Right lobe of liver (tissue), 6 donors: Measurements from ENCODE around the gene PLAC1. TPM values are rescaled to one million over a fixed set of nuclear protein-coding genes. Genes with fewer than 3 reads are reported as not detected.
A peak's percentile ranks its signal among the peaks of the same experiment; 100 is the strongest.

Source experiments
- ATAC-seq, 4 donors: fragments of 200-7000 bp; cut with Tn5 transposase; one replicate each; pipeline ENCODE4 v1.9.1; 2020; ENCODE audit warnings: mild to moderate bottlenecking in 4 of 4, moderate library complexity in 4 of 4
- DNase-seq, 3 donors: peaks; one replicate each; pipeline ENCODE4 v3.0.0-alpha.2; 2020
- H3K27ac ChIP-seq, 3 donors: fragments of 200-600 bp; one replicate each; pipeline ENCODE4 v1.8.0; 2022
- H3K27me3 ChIP-seq, 2 donors: fragments of 200-600 bp; one replicate each; pipeline ENCODE4 v1.8.0; 2022
- H3K36me3 ChIP-seq, 4 donors: fragments of 200-600 bp; sonication (generic) in 1 of 4; one replicate each; pipeline versions ENCODE4 v1.5.1 to v1.8.0; 2017 to 2022; ENCODE audit warnings: control low read depth in 1 of 4
- H3K4me1 ChIP-seq, 4 donors: fragments of 200-600 bp; sonication (generic) in 1 of 4; one replicate each; pipeline versions ENCODE4 v1.5.1 to v1.8.0; 2017 to 2022; ENCODE audit warnings: control low read depth in 1 of 4
- H3K4me3 ChIP-seq, 3 donors: fragments of 200-600 bp; one replicate each; pipeline ENCODE4 v1.8.0; 2022
- H3K9me3 ChIP-seq, 4 donors: fragments of 200-600 bp; sonication (generic) in 1 of 4; one replicate each; pipeline versions ENCODE4 v1.5.1 to v1.8.0; 2017 to 2022; ENCODE audit warnings: control low read depth in 1 of 4
- POLR2A ChIP-seq: fragments of 450-650 bp; IDR thresholded peaks from one replicate; pipeline ENCODE4 v1.6.1; 2017; ENCODE audit warnings: antibody characterized with exemption, mild to moderate bottlenecking
- WGBS: methylation state at CpG from one replicate; pipeline ENCODE4 v1.1.6; 2018; ENCODE audit warnings: low coverage, low lambda C conversion rate; ENCODE audit not compliant: insufficient coverage; ENCODE audit errors: missing lambda C conversion rate; 5-methylcytosine and 5-hydroxymethylcytosine counted together
- intact Hi-C, 2 donors: fragments of 100-400 bp; cut with DNase I; formaldehyde crosslinking; loops; one replicate each; pipeline versions ENCODE4 v1.11.2 to v1.14.1; 2022
- total RNA-seq, 6 experiments: library from RNA; depleted of rRNA in 2 of 6; stranded (reverse); fragments of >200 nt in 2 of 6; fragmentation: NEBNext Ultra II Directional in 3 of 6; extraction: Animal tissue kit (Norgen Biotek cat#: 25700) in 3 of 6; gene quantifications; one replicate each; pipeline versions ENCODE4 v1.1.0 to v1.2.4, GENCODE V29; 2016 to 2023
- TF ChIP-seq, protein P1 (sequence below), 4 donors: fragments of 200-600 bp in 3 of 4; fragments of 450-650 bp in 1 of 4; IDR thresholded peaks; one replicate each; pipeline versions ENCODE4 v1.5.1 to v1.8.0; 2016 to 2022; ENCODE audit warnings: antibody characterized with exemption in 4 of 4, mild to moderate bottlenecking in 2 of 4
- donor health status: DM: no; HTN: yes; CAD: no.
- donor health status: DM: no; HTN: no; CAD: no.
- donor health status: DM: no; HTN: no; CAD: no.
- donor health status: DM: no; HTN: yes; CAD: no.
- donor health status: DM: no; HTN: yes; CAD: no.

Gene PLAC1
- total RNA-seq, 6 experiments from 2014 or later: not detected

DNA sequence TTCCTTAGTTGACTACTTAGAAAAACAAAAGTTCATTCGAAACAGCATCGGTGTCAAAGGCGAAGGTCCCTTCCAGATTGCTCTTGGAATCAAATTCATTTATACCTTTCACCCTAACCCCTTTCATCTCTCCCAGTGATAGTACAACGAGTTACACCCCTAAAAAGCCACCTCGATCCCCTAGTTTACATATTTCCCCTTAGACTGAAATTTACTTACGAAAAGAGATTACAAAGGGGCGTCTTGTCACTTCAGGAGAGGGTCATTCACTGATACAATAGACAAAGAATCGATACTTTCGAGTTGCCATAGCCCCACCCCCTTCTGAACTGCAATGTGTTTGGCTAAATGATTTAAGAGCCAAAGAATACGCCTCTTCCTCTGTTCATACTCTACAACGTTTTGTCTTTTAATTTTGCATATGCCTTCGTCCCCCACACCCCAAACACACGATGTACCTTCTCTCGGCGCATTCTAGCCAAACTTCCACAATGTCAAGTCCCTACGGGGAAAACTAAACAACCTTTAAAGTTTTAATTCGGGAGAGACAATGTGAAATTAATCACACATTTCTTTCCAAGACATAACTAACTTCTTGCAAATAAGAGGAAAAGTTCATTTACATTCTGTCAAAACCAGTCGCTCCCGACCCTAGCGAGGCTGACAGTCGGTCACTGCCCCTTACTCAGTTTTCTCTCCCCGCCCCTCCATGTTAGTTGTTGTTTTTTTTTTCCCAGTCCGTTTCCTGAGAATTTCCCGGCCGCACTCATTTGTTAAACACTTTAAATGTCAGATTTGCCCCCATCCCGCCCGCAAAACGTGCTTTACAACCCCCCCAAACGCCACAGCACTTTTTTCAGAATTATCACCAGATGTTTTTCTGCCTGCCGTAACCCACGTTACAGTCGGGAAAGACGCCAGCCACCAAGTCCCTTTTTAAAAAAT, 109.7 kb downstream of the PLAC1 start:
- no peaks in the 10 kb centered on the region for H3K4me1 ChIP-seq
- WGBS: 22% methylated on average over 33 of the region's 33 CpGs
- H3K4me3 ChIP-seq: peak overlapping the region; percentile 29 to 40 (median 34)
- TF ChIP-seq, protein P1, sequence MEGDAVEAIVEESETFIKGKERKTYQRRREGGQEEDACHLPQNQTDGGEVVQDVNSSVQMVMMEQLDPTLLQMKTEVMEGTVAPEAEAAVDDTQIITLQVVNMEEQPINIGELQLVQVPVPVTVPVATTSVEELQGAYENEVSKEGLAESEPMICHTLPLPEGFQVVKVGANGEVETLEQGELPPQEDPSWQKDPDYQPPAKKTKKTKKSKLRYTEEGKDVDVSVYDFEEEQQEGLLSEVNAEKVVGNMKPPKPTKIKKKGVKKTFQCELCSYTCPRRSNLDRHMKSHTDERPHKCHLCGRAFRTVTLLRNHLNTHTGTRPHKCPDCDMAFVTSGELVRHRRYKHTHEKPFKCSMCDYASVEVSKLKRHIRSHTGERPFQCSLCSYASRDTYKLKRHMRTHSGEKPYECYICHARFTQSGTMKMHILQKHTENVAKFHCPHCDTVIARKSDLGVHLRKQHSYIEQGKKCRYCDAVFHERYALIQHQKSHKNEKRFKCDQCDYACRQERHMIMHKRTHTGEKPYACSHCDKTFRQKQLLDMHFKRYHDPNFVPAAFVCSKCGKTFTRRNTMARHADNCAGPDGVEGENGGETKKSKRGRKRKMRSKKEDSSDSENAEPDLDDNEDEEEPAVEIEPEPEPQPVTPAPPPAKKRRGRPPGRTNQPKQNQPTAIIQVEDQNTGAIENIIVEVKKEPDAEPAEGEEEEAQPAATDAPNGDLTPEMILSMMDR (IDR thresholded peaks at IDR 0.05): no peak
- TF ChIP-seq POLR2A: no peak
- H3K27me3 ChIP-seq: peaks cover 5 to 42% of the 10 kb centered on the region in 2 donors
- DNase-seq (no peak), ATAC-seq (no peak)
- H3K9me3 ChIP-seq: no peaks in the 10 kb centered on the region
- no peaks in the 10 kb centered on the region for H3K36me3 ChIP-seq
- intact Hi-C loops: no loop called here
- peak overlapping the region in 2 of 3 donors; percentile 20 to 57 for H3K27ac ChIP-seq

DNA sequence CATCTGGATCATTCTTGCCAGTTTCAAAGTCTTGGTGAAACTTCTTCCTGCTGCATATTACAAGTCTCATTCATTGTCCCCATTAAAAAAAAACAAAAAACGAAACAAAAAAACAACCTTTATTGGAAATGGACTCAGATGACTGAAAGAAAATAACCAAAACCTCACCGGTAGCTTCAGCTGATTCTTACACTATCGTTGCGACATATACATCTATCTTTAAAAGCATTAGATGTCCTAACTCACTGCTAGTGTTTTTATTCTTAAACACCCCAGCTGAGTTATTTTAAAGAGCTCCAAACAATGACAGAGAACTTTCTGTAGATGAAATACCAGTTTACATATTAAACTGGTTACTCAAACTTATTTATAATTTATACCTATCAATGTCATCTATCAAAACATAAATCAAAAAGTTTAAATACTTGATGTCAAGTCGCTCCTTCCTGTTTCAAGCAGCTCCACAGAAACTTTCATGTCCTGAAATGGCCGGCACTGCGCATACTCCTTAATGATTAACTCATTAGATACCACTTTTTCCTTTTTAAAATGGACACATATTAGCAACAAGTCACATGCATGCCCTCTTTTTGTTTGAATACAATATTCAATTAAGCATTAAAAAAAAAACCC, 111.1 kb downstream of the PLAC1 start:
- ATAC-seq: no peak

DNA sequence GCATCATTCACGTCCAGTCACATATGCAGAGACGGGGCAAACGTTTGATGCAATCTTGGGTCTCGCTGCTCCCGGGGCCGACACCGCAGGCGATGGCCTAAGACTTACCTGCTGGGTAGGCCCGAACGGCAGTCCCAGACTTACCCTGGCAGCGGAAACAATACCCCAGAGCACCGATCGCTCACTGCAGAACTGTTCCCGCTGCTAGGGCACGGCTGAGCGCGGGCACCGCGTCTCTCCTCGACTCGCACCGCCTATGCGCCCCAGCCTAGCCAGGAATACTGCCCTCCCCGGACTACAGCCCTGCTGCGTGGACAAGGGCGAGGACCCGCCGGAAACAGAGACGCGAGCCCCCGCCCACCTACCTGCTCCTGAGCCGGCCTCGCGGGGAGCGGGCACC, 112.1 kb downstream of the PLAC1 start:
- Histone ChIP-seq H3K9me3 (no peaks in the 10 kb centered on the region), H3K27ac (no peak overlapping the region), H3K27me3 (peaks cover 5 to 40% of the 10 kb centered on the region in 2 donors), H3K4me3 (no peak overlapping the region), H3K4me1 (no peaks in the 10 kb centered on the region), H3K36me3 (no peaks in the 10 kb centered on the region)
- intact Hi-C loops: no loop called here
- ATAC-seq (no peak), DNase-seq (no peak)
- TF ChIP-seq POLR2A: no peak
- TF ChIP-seq, protein P1 (IDR thresholded peaks at IDR 0.05): no peak
- WGBS: 41% methylated on average over 11 of the region's 35 CpGs

More for the DNA sequence above, 111.1 kb downstream of the PLAC1 start:
- H3K27me3 ChIP-seq: peaks cover 5 to 42% of the 10 kb centered on the region in 2 donors
- 19% methylated on average over 7 of the region's 7 CpGs for WGBS
- no peak overlapping the region for H3K27ac ChIP-seq
- H3K36me3 ChIP-seq: no peaks in the 10 kb centered on the region
- intact Hi-C loops: no loop called here
- H3K4me3 ChIP-seq: no peak overlapping the region
- TF ChIP-seq, protein P1 (IDR thresholded peaks at IDR 0.05): no peak
- DNase-seq: no peak
- H3K4me1 ChIP-seq: no peaks in the 10 kb centered on the region
- H3K9me3 ChIP-seq: no peaks in the 10 kb centered on the region

DNA sequence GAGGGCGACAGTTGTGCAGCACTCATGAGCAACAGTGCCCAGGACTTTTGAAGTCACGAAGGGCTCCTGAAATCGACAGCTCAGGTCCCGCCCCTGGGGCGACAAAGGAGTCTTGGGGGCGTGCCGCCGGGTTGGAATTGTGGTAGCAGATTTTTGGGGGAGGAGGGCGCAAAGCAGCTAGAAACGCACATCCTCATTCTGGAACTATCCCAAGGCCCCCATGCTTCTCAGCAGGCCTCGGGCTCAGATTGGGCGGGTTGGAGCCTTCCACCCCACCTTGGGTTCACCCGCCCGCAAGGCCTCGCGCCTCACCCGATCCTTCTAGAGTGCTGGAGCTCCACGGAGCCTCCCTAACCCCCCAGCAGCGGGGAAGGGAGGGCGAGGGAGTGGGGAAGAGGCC, 112.8 kb downstream of the PLAC1 start:
- peaks cover 5 to 34% of the 10 kb centered on the region in 2 donors for H3K27me3 ChIP-seq
- H3K27ac ChIP-seq: no peak overlapping the region
- H3K4me3 ChIP-seq: no peak overlapping the region
- 51% methylated on average over 11 of the region's 20 CpGs for WGBS
- DNase-seq (no peak), ATAC-seq (no peak)
- TF ChIP-seq, protein P1 (IDR thresholded peaks at IDR 0.05): no peak
- no peak for TF ChIP-seq POLR2A
- no peaks in the 10 kb centered on the region for H3K4me1 ChIP-seq
- intact Hi-C loops: no loop called here
- no peaks in the 10 kb centered on the region for H3K36me3 ChIP-seq
- H3K9me3 ChIP-seq: no peaks in the 10 kb centered on the region
